Transverse colon (tissue), 4 donors: ENCODE data around the gene CPEB1. TPM values are rescaled to one million over a fixed set of nuclear protein-coding genes. Genes with fewer than 3 reads are reported as not detected.

Experiments
- DNase-seq: peaks from one replicate; pipeline ENCODE4 v3.0.0-alpha.2; 2019
- H3K27ac ChIP-seq, 4 donors: fragments of 200-600 bp; sonication (generic); 2 replicates each; pipeline ENCODE4 v1.5.1; 2016 to 2018; ENCODE audit warnings: inconsistent platforms in 4 of 4
- H3K27me3 ChIP-seq: fragments of 200-600 bp; sonication (generic); 2 replicates; pipeline ENCODE4 v1.5.1; 2017; ENCODE audit warnings: inconsistent platforms
- H3K36me3 ChIP-seq, 4 donors: fragments of 200-600 bp; sonication (generic); 2 replicates each; pipeline ENCODE4 v1.5.1; 2017 to 2019; ENCODE audit warnings: inconsistent platforms in 4 of 4
- H3K4me1 ChIP-seq, 4 donors: fragments of 200-600 bp; sonication (generic); 2 replicates each; pipeline ENCODE4 v1.5.1; 2017 to 2020; ENCODE audit warnings: inconsistent platforms in 4 of 4
- H3K4me3 ChIP-seq, 4 donors: fragments of 200-600 bp; sonication (generic); 1 replicate in 1 of 4; 2 replicates in 3 of 4; pipeline versions ENCODE4 v1.5.1 to v1.6.1; 2017 to 2019; ENCODE audit warnings: inconsistent platforms in 4 of 4
- H3K9me3 ChIP-seq, 2 donors: fragments of 200-600 bp; sonication (generic); 2 replicates each; pipeline ENCODE4 v1.5.1; 2017 to 2019; ENCODE audit warnings: inconsistent platforms in 2 of 2
- CTCF ChIP-seq, 5 experiments: fragments of 200-600 bp in 3 of 5; fragments of 450-650 bp in 2 of 5; sonication (generic) in 3 of 5; IDR thresholded peaks; 1 replicate in 2 of 5; 2 replicates in 3 of 5; pipeline ENCODE4 v1.5.1; 2016 to 2017; ENCODE audit warnings: antibody characterized with exemption in 5 of 5, inconsistent platforms in 3 of 5, mild to moderate bottlenecking in 2 of 5, moderate library complexity in 1 of 5
- EP300 ChIP-seq: sonication (generic); formaldehyde crosslinking; IDR thresholded peaks from one replicate; pipeline ENCODE4 v1.6.1; 2017; ENCODE audit warnings: antibody characterized with exemption, low read depth
- POLR2A ChIP-seq: fragments of 450-650 bp; IDR thresholded peaks from one replicate; pipeline ENCODE4 v1.6.1; 2016; ENCODE audit warnings: antibody characterized with exemption, mild to moderate bottlenecking, moderate library complexity
- POLR2AphosphoS5 ChIP-seq, 3 donors: sonication (generic); formaldehyde crosslinking; IDR thresholded peaks; one replicate each; pipeline ENCODE4 v1.6.1; 2016; ENCODE audit warnings: antibody characterized with exemption in 3 of 3
- WGBS, 2 donors: methylation state at CpG; one replicate each; pipeline ENCODE4 v1.1.5; 2018; ENCODE audit warnings: low coverage in 1 of 2; 5-methylcytosine and 5-hydroxymethylcytosine counted together
- in situ Hi-C, 4 donors: fragments of 200-750 bp; cut with MboI; loops; one replicate each; pipeline versions ENCODE4 v1.15.0 to v1.15.1; 2017; ENCODE audit warnings: low sequenced_read_pairs in 3 of 4, low pct_ligation_motif_present in 1 of 4, low pct_unique_long_range_greater_than_20kb in 1 of 4
- intact Hi-C: fragments of 100-400 bp; cut with DNase I; formaldehyde crosslinking; loops from one replicate; pipeline ENCODE4 v1.15.1; 2023; ENCODE audit warnings: low total_unique reads
- total RNA-seq, 4 donors: library from RNA; depleted of rRNA; stranded (reverse); fragments of >200 nt; gene quantifications; one replicate each; pipeline ENCODE4 v1.1.0, GENCODE V29; 2016

CPEB1 gene
- total RNA-seq: 1 to 10 TPM in 3 of 4 donors, not detected in 1; 3.7 to 5.6 (median 3.8) TPM

GRCh38 chr15:82647045-82647834 is at the start of gene CPEB1:
CPEB1 (minus strand) TSS chr15:82647363; CDS start chr15:82628459, 18,904 bp downstream.
- Histone ChIP-seq H3K27me3 (peaks cover 72% of the 10 kb centered on the region), H3K9me3 (no peaks in the 10 kb centered on the region), H3K36me3 (no peaks in the 10 kb centered on the region), H3K4me1 (peaks cover 0 to 27% (median 12%) of the 10 kb centered on the region in 4 donors), H3K27ac (peak within 1 kb of the TSS; percentile 4 to 60 (median 29)), H3K4me3 (peak within 1 kb of the TSS; percentile 16 to 69 (median 42))
- TF ChIP-seq POLR2A: no peak
- TF ChIP-seq EP300: no peak
- peak in 1 of 5 experiments; percentile 14 for TF ChIP-seq CTCF (IDR thresholded peaks at IDR 0.05)
- TF ChIP-seq POLR2AphosphoS5 (IDR thresholded peaks at IDR 0.05): no peak
- peak; percentile 42 for DNase-seq
- 30% methylated on average over 48 of the region's 96 CpGs; no CpG with 5 or more reads in 1 of the 2 donors for WGBS, 2 donors
- in situ Hi-C loops (no loop called here), intact Hi-C loops (no loop called here)

DNA sequence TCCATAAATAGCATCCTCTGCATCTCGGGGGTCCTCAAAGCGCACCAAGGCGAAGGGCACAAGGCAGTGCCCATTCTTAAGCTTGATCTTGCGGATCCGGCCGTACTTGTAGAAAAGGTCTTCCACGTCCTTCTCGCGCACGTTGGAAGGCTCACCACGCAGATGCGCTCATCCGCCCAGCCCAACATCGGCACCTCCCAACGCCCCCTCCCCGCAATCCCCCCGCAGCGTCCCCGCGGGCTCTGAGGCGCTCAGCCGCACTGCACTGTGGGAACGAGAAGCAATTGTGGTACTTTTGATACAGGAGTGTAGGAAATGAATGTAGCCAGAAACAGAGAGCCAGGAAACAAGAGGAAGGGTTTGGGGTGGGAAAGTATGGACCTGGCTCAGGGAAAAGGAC is 45.0 kb upstream of the CPEB1 start:
- Histone ChIP-seq H3K27me3 (no peaks in the 10 kb centered on the region), H3K4me1 (no peaks in the 10 kb centered on the region), H3K27ac (no peak overlapping the region), H3K36me3 (no peaks in the 10 kb centered on the region), H3K9me3 (no peaks in the 10 kb centered on the region), H3K4me3 (no peak overlapping the region)
- WGBS, 2 donors: 95 to 97% methylated on average over 7 to 23 of the region's 23 CpGs
- in situ Hi-C loops (no loop called here), intact Hi-C loops (no loop called here)
- TF ChIP-seq POLR2AphosphoS5 (IDR thresholded peaks at IDR 0.05): no peak
- TF ChIP-seq POLR2A: no peak
- TF ChIP-seq CTCF (IDR thresholded peaks at IDR 0.05): no peak
- no peak for TF ChIP-seq EP300
- DNase-seq: no peak

- 90 to 94% methylated on average over 2 to 8 of the region's 8 CpGs for WGBS, 2 donors
- in situ Hi-C loops: no loop called here
These were observed 42.0 kb upstream of the CPEB1 start for GRCh38 chr15:82689147-82689546.

GRCh38 chr15:82688691-82689090 is 41.5 kb upstream of the CPEB1 start:
- WGBS, 2 donors: 81 to 82% methylated on average over 4 to 10 of the region's 10 CpGs
- intact Hi-C loops (no loop called here), in situ Hi-C loops (no loop called here)
- Histone ChIP-seq H3K27me3 (no peaks in the 10 kb centered on the region), H3K4me1 (no peaks in the 10 kb centered on the region), H3K27ac (no peak overlapping the region), H3K4me3 (no peak overlapping the region), H3K9me3 (no peaks in the 10 kb centered on the region), H3K36me3 (no peaks in the 10 kb centered on the region)
- no peak for DNase-seq
- no peak for TF ChIP-seq POLR2AphosphoS5 (IDR thresholded peaks at IDR 0.05)
- no peak for TF ChIP-seq EP300
- TF ChIP-seq CTCF (IDR thresholded peaks at IDR 0.05): no peak
- TF ChIP-seq POLR2A: no peak

More at GRCh38 chr15:82689147-82689546, 42.0 kb upstream of the CPEB1 start:
- Histone ChIP-seq H3K27me3 (no peaks in the 10 kb centered on the region), H3K4me1 (no peaks in the 10 kb centered on the region), H3K27ac (no peak overlapping the region), H3K4me3 (no peak overlapping the region), H3K9me3 (no peaks in the 10 kb centered on the region), H3K36me3 (no peaks in the 10 kb centered on the region)
- intact Hi-C loops: no loop called here
- TF ChIP-seq CTCF (IDR thresholded peaks at IDR 0.05) (no peak), POLR2AphosphoS5 (IDR thresholded peaks at IDR 0.05) (no peak), EP300 (no peak)
- no peak for DNase-seq
